GM23248 (cell line): ENCODE results near the gene ARID4B. TPM values are rescaled to one million over a fixed set of nuclear protein-coding genes. Genes with fewer than 3 reads are reported as not detected.

ENCODE experiments used
- DNase-seq: peaks from one replicate; pipeline ENCODE4 v3.0.0-alpha.2; 2015
- H2AFZ ChIP-seq: fragments of 200-600 bp; sonication (generic); 2 replicates; pipeline ENCODE4 v1.6.1; 2016; ENCODE audit warnings: antibody characterized with exemption
- H3F3A ChIP-seq: fragments of 200-600 bp; sonication (generic); 2 replicates; pipeline ENCODE4 v1.6.1; 2016; ENCODE audit warnings: mild to moderate bottlenecking, antibody characterized with exemption, mixed run types; ENCODE audit not compliant: insufficient read depth
- H3K27ac ChIP-seq: fragments of 200-600 bp; sonication (generic); 2 replicates; pipeline ENCODE4 v1.5.1; 2016; ENCODE audit warnings: mild to moderate bottlenecking
- H3K27me3 ChIP-seq: fragments of 200-600 bp; sonication (generic); replicated peaks from 2 replicates; pipeline ENCODE4 v1.6.1; 2016; ENCODE audit warnings: mild to moderate bottlenecking; ENCODE audit not compliant: insufficient read depth
- H3K36me3 ChIP-seq: fragments of 200-600 bp; sonication (generic); 2 replicates; pipeline ENCODE4 v1.6.1; 2016; ENCODE audit warnings: low read depth, mild to moderate bottlenecking
- H3K4me1 ChIP-seq: fragments of 200-600 bp; sonication (generic); 2 replicates; pipeline ENCODE4 v1.6.1; 2016; ENCODE audit warnings: mild to moderate bottlenecking; ENCODE audit not compliant: insufficient read depth
- H3K4me2 ChIP-seq: fragments of 200-600 bp; sonication (generic); one replicate; pipeline ENCODE4 v1.6.1; 2016; ENCODE audit warnings: mild to moderate bottlenecking; ENCODE audit not compliant: unreplicated experiment
- H3K4me3 ChIP-seq: fragments of 200-600 bp; sonication (generic); 2 replicates; pipeline ENCODE4 v1.5.1; 2016; ENCODE audit warnings: mild to moderate bottlenecking
- H3K79me2 ChIP-seq: fragments of 200-600 bp; sonication (generic); 2 replicates; pipeline ENCODE4 v1.6.1; 2016; ENCODE audit warnings: mild to moderate bottlenecking; ENCODE audit not compliant: insufficient read depth
- H3K9ac ChIP-seq: fragments of 200-600 bp; sonication (generic); 2 replicates; pipeline ENCODE4 v1.6.1; 2016; ENCODE audit warnings: mild to moderate bottlenecking
- H3K9me2 ChIP-seq: fragments of 200-600 bp; sonication (generic); 2 replicates; pipeline ENCODE4 v1.6.1; 2016; ENCODE audit warnings: mixed run types, mild to moderate bottlenecking, moderate library complexity; ENCODE audit not compliant: insufficient read depth
- H3K9me3 ChIP-seq: fragments of 200-600 bp; sonication (generic); one replicate; pipeline ENCODE4 v1.6.1; 2017; ENCODE audit warnings: low read depth
- H4K20me1 ChIP-seq: fragments of 200-600 bp; sonication (generic); 2 replicates; pipeline ENCODE4 v1.6.0; 2016; ENCODE audit not compliant: insufficient read depth
- EZH2 ChIP-seq: fragments of 200-600 bp; sonication (generic); IDR thresholded peaks from 2 replicates; pipeline ENCODE4 v1.6.1; 2018; ENCODE audit warnings: antibody characterized with exemption, mild to moderate bottlenecking; ENCODE audit not compliant: insufficient read depth, poor library complexity, severe bottlenecking
- EZH2phosphoT487 ChIP-seq: fragments of 200-600 bp; sonication (generic); IDR thresholded peaks from 2 replicates; pipeline ENCODE4 v1.6.1; 2018; ENCODE audit warnings: antibody characterized with exemption, moderate library complexity, mild to moderate bottlenecking, low read depth; ENCODE audit not compliant: insufficient read depth
- WGBS, 2 experiments: methylation state at CpG; one replicate each; pipeline ENCODE4 v1.1.6; 2015 to 2017; ENCODE audit warnings: low lambda C conversion rate in 2 of 2, low coverage in 1 of 2; ENCODE audit errors: missing lambda C conversion rate in 2 of 2; 5-methylcytosine and 5-hydroxymethylcytosine counted together
- in situ Hi-C: fragments of 300-500 bp; cut with MboI; formaldehyde crosslinking; loops from 2 replicates; pipeline ENCODE4 v1.15.0; 2020
- polyA plus RNA-seq: library from polyadenylated mRNA; unstranded; fragments of >200 nt; fragmentation: Nextera tagmentation; extraction: Ambion mirVana; gene quantifications from 2 replicates; pipeline ENCODE4 v1.2.1, GENCODE V29; 2016
- total RNA-seq: library from RNA; depleted of rRNA; stranded (reverse); fragments of >200 nt; shearing (Covaris generic); gene quantifications from 2 replicates; pipeline ENCODE4 v1.2.3, GENCODE V29; 2014

Gene ARID4B
- total and polyA plus RNA-seq, 2 experiments from 2014 or later, result 17.8 to 25.6 TPM

GRCh38 chr1:235199441-235199840 lies 128.5 kb downstream of the ARID4B start:
- peaks cover 19% of the 10 kb centered on the region; the same call in 1 of the 2 replicates for H3K36me3 ChIP-seq
- H3K9me3 ChIP-seq, result no peaks in the 10 kb centered on the region
- no peak overlapping the region for H3K4me3 ChIP-seq
- peak; percentile 58 for DNase-seq
- H3K4me1 ChIP-seq, result no peaks in the 10 kb centered on the region
- in situ Hi-C loops, result no loop called here
- no peak overlapping the region for H3K9ac ChIP-seq
- H2AFZ ChIP-seq, result no peak overlapping the region
- TF ChIP-seq EZH2phosphoT487, result no peak
- TF ChIP-seq EZH2, result no peak
- H3F3A ChIP-seq, result 0 out of 2 replicates have a peak, but pooled peaks cover 6% of the 10 kb centered on the region
- no peaks in the 10 kb centered on the region for H3K27me3 ChIP-seq
- no peaks in the 10 kb centered on the region for H4K20me1 ChIP-seq
- H3K27ac ChIP-seq, result no peak overlapping the region
- peaks cover 6% of the 10 kb centered on the region; the same call in 1 of the 2 replicates for H3K79me2 ChIP-seq
- H3K4me2 ChIP-seq, result no peak overlapping the region
- WGBS, 2 experiments, result 19 to 20% methylated on average over 6 of the region's 6 CpGs
- H3K9me2 ChIP-seq, result no peaks in the 10 kb centered on the region

GRCh38 chr1:235190431-235190830 lies 137.5 kb downstream of the ARID4B start:
- in situ Hi-C loops, result no loop called here
- H3K4me3 ChIP-seq, result no peak overlapping the region

GRCh38 chr1:235187316-235187715 lies 140.7 kb downstream of the ARID4B start:
- H3K4me2 ChIP-seq, result no peak overlapping the region
- no peak overlapping the region for H3K4me3 ChIP-seq
- H3K27me3 ChIP-seq, result no peaks in the 10 kb centered on the region
- H3K79me2 ChIP-seq, result peaks cover 14% of the 10 kb centered on the region
- no peak for DNase-seq
- TF ChIP-seq EZH2phosphoT487 (no peak), EZH2 (no peak)
- no peak overlapping the region for H3K27ac ChIP-seq
- H3F3A ChIP-seq, result 0 out of 2 replicates have a peak, but pooled peaks cover 5% of the 10 kb centered on the region
- no peaks in the 10 kb centered on the region for H4K20me1 ChIP-seq
- WGBS, 2 experiments, result 86 to 88% methylated on average over 4 of the region's 4 CpGs
- no peaks in the 10 kb centered on the region for H3K9me3 ChIP-seq
- peaks cover 20% of the 10 kb centered on the region for H3K36me3 ChIP-seq
- no peak overlapping the region for H2AFZ ChIP-seq
- H3K9ac ChIP-seq, result no peak overlapping the region
- H3K9me2 ChIP-seq, result no peaks in the 10 kb centered on the region
- H3K4me1 ChIP-seq, result no peaks in the 10 kb centered on the region
- in situ Hi-C loops, result no loop called here

More at GRCh38 chr1:235190431-235190830, 137.5 kb downstream of the ARID4B start:
- H3K27ac ChIP-seq, result no peak overlapping the region
- H3K9ac ChIP-seq, result no peak overlapping the region
- DNase-seq, result no peak
- H3K9me2 ChIP-seq, result no peaks in the 10 kb centered on the region
- TF ChIP-seq EZH2phosphoT487, result no peak
- no peak for TF ChIP-seq EZH2
- H3K9me3 ChIP-seq, result no peaks in the 10 kb centered on the region
- H3K4me1 ChIP-seq, result no peaks in the 10 kb centered on the region
- H3F3A ChIP-seq, result no peaks in the 10 kb centered on the region
- H3K4me2 ChIP-seq, result no peak overlapping the region
- no peaks in the 10 kb centered on the region for H4K20me1 ChIP-seq
- no peak overlapping the region for H2AFZ ChIP-seq
- H3K36me3 ChIP-seq, result peaks cover 35% of the 10 kb centered on the region
- H3K79me2 ChIP-seq, result peaks cover 14% of the 10 kb centered on the region
- no peaks in the 10 kb centered on the region for H3K27me3 ChIP-seq

- H3K4me2 ChIP-seq, result no peak overlapping the region
- no peak overlapping the region for H3K9ac ChIP-seq
- H3F3A ChIP-seq, result 0 out of 2 replicates have a peak, but pooled peaks cover 5% of the 10 kb centered on the region
- no peak overlapping the region for H3K4me3 ChIP-seq
- in situ Hi-C loops, result no loop called here
- no peaks in the 10 kb centered on the region for H3K9me3 ChIP-seq
- no peaks in the 10 kb centered on the region for H3K4me1 ChIP-seq
- peaks cover 24% of the 10 kb centered on the region for H3K79me2 ChIP-seq
- H3K27ac ChIP-seq, result no peak overlapping the region
- no peaks in the 10 kb centered on the region for H4K20me1 ChIP-seq
- WGBS, 2 experiments, result 93 to 94% methylated on average over 8 of the region's 8 CpGs
- no peaks in the 10 kb centered on the region for H3K9me2 ChIP-seq
- DNase-seq, result no peak
- peaks cover 33% of the 10 kb centered on the region for H3K36me3 ChIP-seq
- TF ChIP-seq EZH2 (no peak), EZH2phosphoT487 (no peak)
- H2AFZ ChIP-seq, result no peak overlapping the region
- no peaks in the 10 kb centered on the region for H3K27me3 ChIP-seq
Observed at GRCh38 chr1:235181561-235182245, 146.3 kb downstream of the ARID4B start.
